ENCODE results near the gene FAM222B. TPM values are rescaled to one million over a fixed set of nuclear protein-coding genes. Genes with fewer than 3 reads are reported as not detected.
"Not testable (repeated sequence)": the region's sequence is repeated elsewhere in the genome, so short reads cannot be mapped to it uniquely, and the experiment has no call there.

Gene FAM222B
- total and polyA plus RNA-seq, 2 experiments from 2014 or later = 63.7 to 78.5 TPM

- peaks cover 12% of the 10 kb centered on the region; the same call in 1 of the 2 replicates for H3F3A ChIP-seq (replicated peaks; ENCODE audit: low read depth)
- TF ChIP-seq EZH2phosphoT487 (IDR thresholded peaks at IDR 0.05; ENCODE audit: unreplicated experiment) (no peak), POLR2AphosphoS5 (IDR thresholded peaks at IDR 0.05; ENCODE audit: low read depth) (no peak), ETS1 (IDR thresholded peaks at IDR 0.05) (no peak), JUNB (IDR thresholded peaks at IDR 0.05; ENCODE audit: unreplicated experiment) (no peak), NANOG (IDR thresholded peaks at IDR 0.05; ENCODE audit: borderline replicate concordance) (no peak), CREB1 (CRISPR knock-in tag; IDR thresholded peaks at IDR 0.05; ENCODE audit: low read depth) (no peak), EZH2 (IDR thresholded peaks at IDR 0.05; ENCODE audit: low read depth, unreplicated experiment) (no peak), ZNF114 (CRISPR knock-in tag; IDR thresholded peaks at IDR 0.05) (no peak), ZNF462 (CRISPR knock-in tag; IDR thresholded peaks at IDR 0.05) (no peak), CTCF (conservative IDR thresholded peaks at IDR 0.05; ENCODE audit: low read depth in 2 of 2) (no peak), ZNF331 (CRISPR knock-in tag; IDR thresholded peaks at IDR 0.05; ENCODE audit: low read depth) (no peak)
- H3K27ac Mint-ChIP-seq = no peak overlapping the region
- H3K9me3 Mint-ChIP-seq = no peaks in the 10 kb centered on the region
- no peak overlapping the region for H2AFZ ChIP-seq
- H3K9me2 ChIP-seq (ENCODE audit: insufficient read depth) = no peaks in the 10 kb centered on the region
- DNase-seq (ENCODE audit: low spot score) (no peak), ATAC-seq (no peak)
- H3K27ac ChIP-seq (ENCODE audit: low read depth) = no peak overlapping the region
- no peak overlapping the region for H3K4me2 ChIP-seq
- H3K27me3 ChIP-seq (ENCODE audit: insufficient read depth) = no peaks in the 10 kb centered on the region
- no peak overlapping the region for H3K4me3 ChIP-seq
- no peaks in the 10 kb centered on the region for H3K4me1 ChIP-seq (ENCODE audit: insufficient read depth)
- H3K27me3 Mint-ChIP-seq (ENCODE audit: insufficient read depth, low read depth, poor library complexity) = no peaks in the 10 kb centered on the region
- peaks cover 37% of the 10 kb centered on the region for H4K20me1 ChIP-seq (replicated peaks; ENCODE audit: insufficient read depth)
- H3K79me2 ChIP-seq (replicated peaks; ENCODE audit: insufficient read depth) = peaks cover 100% of the 10 kb centered on the region
- peaks cover 20% of the 10 kb centered on the region for H3K36me3 Mint-ChIP-seq (ENCODE audit: low read depth)
- H3K4me3 Mint-ChIP-seq = no peak overlapping the region
- H3K4me1 Mint-ChIP-seq = no peaks in the 10 kb centered on the region; the same call in 2 of the 3 replicates
- no peaks in the 10 kb centered on the region for H3K36me3 ChIP-seq (ENCODE audit: insufficient read depth)
These were observed 46.5 kb downstream of the FAM222B start for GRCh38 chr17:28796062-28796461.

GRCh38 chr17:28794846-28795441, 47.6 kb downstream of the FAM222B start:
- not testable (repeated sequence) for H3K27me3 Mint-ChIP-seq (ENCODE audit: insufficient read depth, low read depth, poor library complexity); DNase-seq (ENCODE audit: low spot score); ATAC-seq; H3K4me3 Mint-ChIP-seq; H3K4me2 ChIP-seq; H3K4me1 Mint-ChIP-seq; H2AFZ ChIP-seq; H3K4me3 ChIP-seq; H3K9me3 Mint-ChIP-seq; H3K9me2 ChIP-seq (ENCODE audit: insufficient read depth); H3K27me3 ChIP-seq (ENCODE audit: insufficient read depth); H3K27ac Mint-ChIP-seq; H3K27ac ChIP-seq (ENCODE audit: low read depth); H3K36me3 ChIP-seq (ENCODE audit: insufficient read depth); H3K4me1 ChIP-seq (ENCODE audit: insufficient read depth)
- Histone ChIP-seq H4K20me1 (replicated peaks; ENCODE audit: insufficient read depth) (peaks cover 40% of the 10 kb centered on the region), H3F3A (replicated peaks; ENCODE audit: low read depth) (peaks cover 12% of the 10 kb centered on the region), H3K79me2 (replicated peaks; ENCODE audit: insufficient read depth) (peaks cover 100% of the 10 kb centered on the region)
- H3K36me3 Mint-ChIP-seq (ENCODE audit: low read depth) = peaks cover 19% of the 10 kb centered on the region
